ENCODE results near the gene TNFRSF13B.
A peak's percentile ranks its signal among the peaks of the same experiment; 100 is the strongest.
"Not testable (repeated sequence)": the region's sequence is repeated elsewhere in the genome, so short reads cannot be mapped to it uniquely, and the experiment has no call there.

TNFRSF13B gene

GRCh38 chr17:17004997-17005614, 33.2 kb upstream of the TNFRSF13B start:
- DNase-seq (ENCODE audit: low spot score): not testable (repeated sequence)

- no peak for DNase-seq (ENCODE audit: low spot score)
Measured at GRCh38 chr17:17004251-17004996, 32.5 kb upstream of the TNFRSF13B start.

GRCh38 chr17:17002731-17003715, 31.1 kb upstream of the TNFRSF13B start:
- not testable (repeated sequence) for DNase-seq (ENCODE audit: low spot score)

- peak; percentile 38 for DNase-seq (ENCODE audit: low spot score)
Measured at GRCh38 chr17:17001874-17002520, 30.1 kb upstream of the TNFRSF13B start.

GRCh38 chr17:17001076-17001777, 29.3 kb upstream of the TNFRSF13B start:
- no peak for DNase-seq (ENCODE audit: low spot score)

- DNase-seq (ENCODE audit: low spot score): no peak
Measured at GRCh38 chr17:16999931-17000625, 28.2 kb upstream of the TNFRSF13B start.

- DNase-seq (ENCODE audit: low spot score): no peak
Measured at GRCh38 chr17:16997514-16998429, 25.9 kb upstream of the TNFRSF13B start.

GRCh38 chr17:16996726-16997125, 24.8 kb upstream of the TNFRSF13B start:
- not testable (repeated sequence) for DNase-seq (ENCODE audit: low spot score)

- no peak for DNase-seq (ENCODE audit: low spot score)
Measured at GRCh38 chr17:16995930-16996329, 24.0 kb upstream of the TNFRSF13B start.

- DNase-seq (ENCODE audit: low spot score): no peak
Measured at GRCh38 chr17:16994631-16995030, 22.7 kb upstream of the TNFRSF13B start.

GRCh38 chr17:16991349-16992009, 19.6 kb upstream of the TNFRSF13B start:
- DNase-seq (ENCODE audit: low spot score): peak; percentile 72

- DNase-seq (ENCODE audit: low spot score): no peak
Measured at GRCh38 chr17:16989953-16990860, 18.3 kb upstream of the TNFRSF13B start.

GRCh38 chr17:16989230-16989952, 17.5 kb upstream of the TNFRSF13B start:
- DNase-seq (ENCODE audit: low spot score): no peak

- peak; percentile 46 for DNase-seq (ENCODE audit: low spot score)
Measured at GRCh38 chr17:16988749-16989229, 16.9 kb upstream of the TNFRSF13B start.

- peak; percentile 73 for DNase-seq (ENCODE audit: low spot score)
Measured at GRCh38 chr17:16987830-16988601, 16.1 kb upstream of the TNFRSF13B start.
